ENCODE data around the gene ARMS2. TPM values are rescaled to one million over a fixed set of nuclear protein-coding genes. Genes with fewer than 3 reads are reported as not detected.

ARMS2 gene
- total RNA-seq, 1 donor from 2014 or later = not detected

GRCh38 chr10:122498521-122498920, 44.1 kb downstream of the ARMS2 start:
- no peaks in the 10 kb centered on the region for H3K27me3 ChIP-seq (ENCODE audit: insufficient read depth, low read length)
- no peaks in the 10 kb centered on the region for H3K79me2 ChIP-seq (ENCODE audit: insufficient read depth, low read length)
- Mint-ChIP-seq H3K9me3 (ENCODE audit: unreplicated experiment) (peaks cover 2% of the 10 kb centered on the region), H3K36me3 (ENCODE audit: low read depth, unreplicated experiment) (peaks cover 9% of the 10 kb centered on the region), H3K4me3 (ENCODE audit: unreplicated experiment) (no peak overlapping the region), H3K27me3 (ENCODE audit: low read depth, unreplicated experiment) (peaks cover 10% of the 10 kb centered on the region), H3K27ac (ENCODE audit: unreplicated experiment) (no peak overlapping the region), H3K4me1 (ENCODE audit: low read depth, unreplicated experiment) (peaks cover 18% of the 10 kb centered on the region)
- H3K27ac ChIP-seq (ENCODE audit: low read depth, low read length) = no peak overlapping the region
- H4K20me1 ChIP-seq (ENCODE audit: insufficient read depth, low read length) = no peaks in the 10 kb centered on the region
- no peaks in the 10 kb centered on the region for H3K36me3 ChIP-seq (ENCODE audit: insufficient read depth, low read length)
- no peak for DNase-seq (ENCODE audit: low read depth)
- H3K9me3 ChIP-seq (ENCODE audit: insufficient read depth, low read depth, low read length) = no peaks in the 10 kb centered on the region
- H3K4me3 ChIP-seq (ENCODE audit: insufficient read depth, low read depth, low read length) = no peak overlapping the region
- no peak overlapping the region for H3K9ac ChIP-seq (ENCODE audit: low read length)
- TF ChIP-seq CTCF (IDR thresholded peaks at IDR 0.05; ENCODE audit: insufficient read depth, low read depth, low read length) (no peak), EZH2 (IDR thresholded peaks at IDR 0.05; ENCODE audit: insufficient read depth, low read length) (no peak)
- no peak overlapping the region for H3K4me2 ChIP-seq (ENCODE audit: low read length)
- no peak overlapping the region for H2AFZ ChIP-seq (ENCODE audit: low read depth, low read length)
- FAIRE-seq = no peak
- peaks cover 20% of the 10 kb centered on the region for H3K4me1 ChIP-seq (ENCODE audit: insufficient read depth, low read length)

- H3K27ac Mint-ChIP-seq (ENCODE audit: unreplicated experiment) = no peak overlapping the region
- Histone ChIP-seq H3K9me3 (ENCODE audit: insufficient read depth, low read depth, low read length) (no peaks in the 10 kb centered on the region), H2AFZ (ENCODE audit: low read depth, low read length) (no peak overlapping the region), H3K4me3 (ENCODE audit: insufficient read depth, low read depth, low read length) (no peak overlapping the region), H3K27me3 (ENCODE audit: insufficient read depth, low read length) (no peaks in the 10 kb centered on the region), H4K20me1 (ENCODE audit: insufficient read depth, low read length) (no peaks in the 10 kb centered on the region), H3K4me1 (ENCODE audit: insufficient read depth, low read length) (peaks cover 20% of the 10 kb centered on the region), H3K27ac (ENCODE audit: low read depth, low read length) (no peak overlapping the region), H3K36me3 (ENCODE audit: insufficient read depth, low read length) (no peaks in the 10 kb centered on the region), H3K79me2 (ENCODE audit: insufficient read depth, low read length) (no peaks in the 10 kb centered on the region), H3K9ac (ENCODE audit: low read length) (no peak overlapping the region), H3K4me2 (ENCODE audit: low read length) (no peak overlapping the region)
- H3K4me1 Mint-ChIP-seq (ENCODE audit: low read depth, unreplicated experiment) = peaks cover 18% of the 10 kb centered on the region
- no peak for DNase-seq (ENCODE audit: low read depth)
- H3K36me3 Mint-ChIP-seq (ENCODE audit: low read depth, unreplicated experiment) = peaks cover 9% of the 10 kb centered on the region
- H3K27me3 Mint-ChIP-seq (ENCODE audit: low read depth, unreplicated experiment) = peaks cover 10% of the 10 kb centered on the region
- TF ChIP-seq EZH2 (IDR thresholded peaks at IDR 0.05; ENCODE audit: insufficient read depth, low read length) = no peak
- no peak for TF ChIP-seq CTCF (IDR thresholded peaks at IDR 0.05; ENCODE audit: insufficient read depth, low read depth, low read length)
- no peak for FAIRE-seq
- H3K9me3 Mint-ChIP-seq (ENCODE audit: unreplicated experiment) = peaks cover 2% of the 10 kb centered on the region
- no peak overlapping the region for H3K4me3 Mint-ChIP-seq (ENCODE audit: unreplicated experiment)
Observed at GRCh38 chr10:122499012-122499411, 44.6 kb downstream of the ARMS2 start.

- Histone ChIP-seq H3K79me2 (ENCODE audit: insufficient read depth, low read length) (no peaks in the 10 kb centered on the region), H3K27ac (ENCODE audit: low read depth, low read length) (no peak overlapping the region), H2AFZ (ENCODE audit: low read depth, low read length) (no peak overlapping the region), H3K27me3 (ENCODE audit: insufficient read depth, low read length) (no peaks in the 10 kb centered on the region), H3K36me3 (ENCODE audit: insufficient read depth, low read length) (no peaks in the 10 kb centered on the region), H3K9me3 (ENCODE audit: insufficient read depth, low read depth, low read length) (no peaks in the 10 kb centered on the region), H4K20me1 (ENCODE audit: insufficient read depth, low read length) (no peaks in the 10 kb centered on the region), H3K4me3 (ENCODE audit: insufficient read depth, low read depth, low read length) (no peak overlapping the region), H3K4me1 (ENCODE audit: insufficient read depth, low read length) (peaks cover 20% of the 10 kb centered on the region), H3K9ac (ENCODE audit: low read length) (no peak overlapping the region), H3K4me2 (ENCODE audit: low read length) (no peak overlapping the region)
- H3K9me3 Mint-ChIP-seq (ENCODE audit: unreplicated experiment) = peaks cover 2% of the 10 kb centered on the region
- H3K27ac Mint-ChIP-seq (ENCODE audit: unreplicated experiment) = no peak overlapping the region
- H3K4me3 Mint-ChIP-seq (ENCODE audit: unreplicated experiment) = no peak overlapping the region
- FAIRE-seq (peak; percentile 13), DNase-seq (ENCODE audit: low read depth) (no peak)
- no peak for TF ChIP-seq EZH2 (IDR thresholded peaks at IDR 0.05; ENCODE audit: insufficient read depth, low read length)
- TF ChIP-seq CTCF (IDR thresholded peaks at IDR 0.05; ENCODE audit: insufficient read depth, low read depth, low read length) = no peak
- peaks cover 20% of the 10 kb centered on the region for H3K4me1 Mint-ChIP-seq (ENCODE audit: low read depth, unreplicated experiment)
- H3K27me3 Mint-ChIP-seq (ENCODE audit: low read depth, unreplicated experiment) = peaks cover 10% of the 10 kb centered on the region
- H3K36me3 Mint-ChIP-seq (ENCODE audit: low read depth, unreplicated experiment) = peaks cover 9% of the 10 kb centered on the region
Observed at GRCh38 chr10:122499491-122499941, 45.1 kb downstream of the ARMS2 start.
